Thyroid gland (tissue), 4 donors: ENCODE data around the gene SCN2A. TPM values are rescaled to one million over a fixed set of nuclear protein-coding genes. Genes with fewer than 3 reads are reported as not detected.
"Not testable (repeated sequence)": the region's sequence is repeated elsewhere in the genome, so short reads cannot be mapped to it uniquely, and the experiment has no call there.

Experiments used
- DNase-seq, 2 donors: peaks; one replicate each; pipeline ENCODE4 v3.0.0-alpha.2; 2019
- H3K27ac ChIP-seq, 3 donors: fragments of 200-600 bp; sonication (generic); 1 replicate in 2 of 3; 2 replicates in 1 of 3; pipeline ENCODE4 v1.5.1; 2016 to 2019; ENCODE audit warnings: mild to moderate bottlenecking in 1 of 3, moderate library complexity in 1 of 3
- H3K27me3 ChIP-seq: fragments of 200-600 bp; sonication (generic); one replicate; pipeline ENCODE4 v1.5.1; 2019
- H3K36me3 ChIP-seq, 2 donors: fragments of 200-600 bp; sonication (generic); one replicate each; pipeline ENCODE4 v1.5.1; 2016 to 2019
- H3K4me1 ChIP-seq, 2 donors: fragments of 200-600 bp; sonication (generic); one replicate each; pipeline ENCODE4 v1.5.1; 2017 to 2019
- H3K4me3 ChIP-seq, 3 donors: fragments of 200-600 bp; sonication (generic); replicated peaks in 1 of 3; 1 replicate in 2 of 3; 2 replicates in 1 of 3; pipeline ENCODE4 v1.5.1; 2016; ENCODE audit warnings: mild to moderate bottlenecking in 1 of 3
- H3K9me3 ChIP-seq: fragments of 200-600 bp; sonication (generic); one replicate; pipeline ENCODE4 v1.5.1; 2017
- CTCF ChIP-seq, 6 experiments: fragments of 200-600 bp in 3 of 6; fragments of 450-650 bp in 3 of 6; sonication (generic) in 3 of 6; IDR thresholded peaks; one replicate each; pipeline ENCODE4 v1.5.1; 2016 to 2019; ENCODE audit warnings: antibody characterized with exemption in 6 of 6, mild to moderate bottlenecking in 2 of 6, inconsistent platforms in 1 of 6, moderate library complexity in 1 of 6
- POLR2A ChIP-seq, 2 donors: fragments of 450-650 bp; IDR thresholded peaks; one replicate each; pipeline ENCODE4 v1.6.1; 2017; ENCODE audit warnings: antibody characterized with exemption in 2 of 2, mild to moderate bottlenecking in 2 of 2, moderate library complexity in 1 of 2
- WGBS, 2 donors: methylation state at CpG; one replicate each; pipeline ENCODE4 v1.1.5; 2017; 5-methylcytosine and 5-hydroxymethylcytosine counted together
- intact Hi-C: fragments of 100-400 bp; cut with DNase I; formaldehyde crosslinking; loops from one replicate; pipeline ENCODE4 v1.15.1; 2023
- total RNA-seq, 4 donors: library from RNA; depleted of rRNA; stranded (reverse); fragments of >200 nt; gene quantifications; one replicate each; pipeline ENCODE4 v1.2.3, GENCODE V29; 2016

Gene SCN2A
- total RNA-seq, 4 donors from 2014 or later: under 0.01 to 0.33 (median 0.15) TPM

- WGBS, 2 donors: 85 to 87% methylated on average over 1 of the region's 1 CpG
- Histone ChIP-seq H3K4me1 (no peaks in the 10 kb centered on the region), H3K27ac (no peak overlapping the region), H3K4me3 (no peak overlapping the region), H3K27me3 (no peaks in the 10 kb centered on the region), H3K9me3 (no peaks in the 10 kb centered on the region), H3K36me3 (no peaks in the 10 kb centered on the region)
- no peak for DNase-seq
- TF ChIP-seq CTCF (IDR thresholded peaks at IDR 0.05) (no peak), POLR2A (IDR thresholded peaks at IDR 0.05) (no peak)
- intact Hi-C loops: no loop called here
These were observed 68.1 kb downstream of the SCN2A start for GRCh38 chr2:165307317-165307716.

- DNase-seq: no peak
- Histone ChIP-seq H3K27ac (no peak overlapping the region), H3K36me3 (no peaks in the 10 kb centered on the region), H3K27me3 (no peaks in the 10 kb centered on the region), H3K4me1 (no peaks in the 10 kb centered on the region), H3K9me3 (no peaks in the 10 kb centered on the region), H3K4me3 (no peak overlapping the region)
- intact Hi-C loops: no loop called here
- WGBS, 2 donors: 59 to 74% methylated on average over 1 of the region's 1 CpG
- TF ChIP-seq POLR2A (IDR thresholded peaks at IDR 0.05) (no peak), CTCF (IDR thresholded peaks at IDR 0.05) (no peak)
These were observed 72.7 kb downstream of the SCN2A start for GRCh38 chr2:165311949-165312348.

GRCh38 chr2:165312999-165313398 is 73.8 kb downstream of the SCN2A start:
- intact Hi-C loops: no loop called here
- H3K4me3 ChIP-seq: no peak overlapping the region
- WGBS, 2 donors: 85 to 87% methylated on average over 2 of the region's 2 CpGs
- no peaks in the 10 kb centered on the region for H3K4me1 ChIP-seq
- no peak overlapping the region for H3K27ac ChIP-seq
- TF ChIP-seq POLR2A (IDR thresholded peaks at IDR 0.05) (no peak), CTCF (IDR thresholded peaks at IDR 0.05) (no peak)
- no peaks in the 10 kb centered on the region for H3K27me3 ChIP-seq
- no peaks in the 10 kb centered on the region for H3K9me3 ChIP-seq
- DNase-seq: no peak
- no peaks in the 10 kb centered on the region for H3K36me3 ChIP-seq

GRCh38 chr2:165313509-165313908 is 74.3 kb downstream of the SCN2A start:
- Histone ChIP-seq H3K27ac (no peak overlapping the region), H3K9me3 (no peaks in the 10 kb centered on the region), H3K36me3 (no peaks in the 10 kb centered on the region), H3K4me1 (no peaks in the 10 kb centered on the region), H3K4me3 (no peak overlapping the region), H3K27me3 (no peaks in the 10 kb centered on the region)
- 73 to 80% methylated on average over 4 of the region's 4 CpGs for WGBS, 2 donors
- intact Hi-C loops: no loop called here
- DNase-seq: no peak
- no peak for TF ChIP-seq POLR2A (IDR thresholded peaks at IDR 0.05)
- no peak for TF ChIP-seq CTCF (IDR thresholded peaks at IDR 0.05)

GRCh38 chr2:165328272-165328671 is 89.1 kb downstream of the SCN2A start:
- intact Hi-C loops: no loop called here
- no peak overlapping the region for H3K4me3 ChIP-seq
- TF ChIP-seq CTCF (IDR thresholded peaks at IDR 0.05): no peak
- TF ChIP-seq POLR2A (IDR thresholded peaks at IDR 0.05): no peak
- WGBS, 2 donors: 76 to 79% methylated on average over 5 of the region's 5 CpGs
- no peaks in the 10 kb centered on the region for H3K9me3 ChIP-seq
- DNase-seq: no peak
- H3K36me3 ChIP-seq: no peaks in the 10 kb centered on the region
- no peaks in the 10 kb centered on the region for H3K4me1 ChIP-seq
- no peak overlapping the region for H3K27ac ChIP-seq
- H3K27me3 ChIP-seq: no peaks in the 10 kb centered on the region

- H3K4me3 ChIP-seq, H3K27me3 ChIP-seq, DNase-seq, H3K9me3 ChIP-seq, intact Hi-C loops, H3K27ac ChIP-seq, H3K4me1 ChIP-seq, H3K36me3 ChIP-seq: not testable (repeated sequence)
- 83 to 86% methylated on average over 2 of the region's 2 CpGs for WGBS, 2 donors
These were observed 105.1 kb downstream of the SCN2A start for GRCh38 chr2:165344276-165344675.
